ENCODE measurements around the gene HOOK1.
"Not testable (repeated sequence)": the region's sequence is repeated elsewhere in the genome, so short reads cannot be mapped to it uniquely, and the experiment has no call there.

The HOOK1 gene

DNA sequence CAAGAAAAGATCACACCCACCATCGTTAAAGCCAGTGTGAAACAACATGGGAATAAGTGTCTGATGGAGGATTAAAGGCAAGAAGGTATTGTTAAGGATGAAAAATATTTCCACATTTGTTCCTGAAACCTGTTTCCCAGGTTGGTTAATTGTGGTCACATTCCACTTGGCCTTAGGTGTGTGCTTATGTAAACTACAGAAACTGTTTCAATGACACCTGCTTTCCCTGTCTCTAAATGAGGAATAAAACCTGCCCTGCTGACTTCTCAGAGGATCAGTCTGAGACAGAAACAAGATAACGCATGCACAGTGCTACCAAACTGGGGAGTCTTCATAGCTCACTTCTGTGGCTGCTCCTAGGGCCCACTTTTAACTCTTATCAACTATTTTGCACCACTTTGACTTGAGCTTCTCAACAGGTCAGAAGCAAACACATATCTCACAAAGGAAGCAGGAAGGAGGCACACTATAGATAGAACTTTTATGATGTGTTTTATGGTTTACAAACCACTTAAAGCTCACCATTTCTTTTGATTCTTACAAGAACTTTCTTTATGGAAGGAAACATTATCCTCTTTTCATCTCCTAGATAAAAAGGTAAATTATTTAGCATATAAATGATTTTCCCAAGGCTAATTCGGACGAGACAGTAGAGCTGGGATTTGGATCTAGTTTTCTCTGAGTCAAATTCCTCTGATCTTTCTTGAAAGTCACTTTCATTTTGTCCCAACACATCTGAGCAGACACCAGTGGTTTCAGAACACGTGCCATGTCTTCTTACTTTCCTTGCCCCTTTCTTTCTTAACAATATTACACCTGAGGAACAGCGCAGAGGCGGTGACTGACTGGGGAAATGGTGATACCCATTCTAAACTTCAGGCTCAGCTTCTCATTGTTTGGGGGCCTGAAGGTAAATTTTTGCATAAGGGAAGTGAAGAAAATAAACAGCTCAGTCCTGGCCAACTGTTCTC lies 78.4 kb downstream of the HOOK1 start:
- no peak overlapping the region for H3K27ac ChIP-seq (ENCODE audit: low read depth, low read length)
- no peaks in the 10 kb centered on the region for H3K27me3 ChIP-seq (ENCODE audit: insufficient read depth, low read length)
- H3K36me3 ChIP-seq (ENCODE audit: insufficient read depth, low read length), result no peaks in the 10 kb centered on the region
- H3K9ac ChIP-seq (ENCODE audit: low read depth, low read length), result no peak overlapping the region
- H3K9me3 ChIP-seq (ENCODE audit: insufficient read depth, low read depth, low read length), result peaks cover 14% of the 10 kb centered on the region; the same call in 1 of the 2 replicates
- 91% methylated on average over 7 of the region's 7 CpGs for WGBS
- no peak overlapping the region for H3K4me3 ChIP-seq (ENCODE audit: low read length)
- H3K4me1 ChIP-seq (ENCODE audit: insufficient read depth, low read length), result no peaks in the 10 kb centered on the region

DNA sequence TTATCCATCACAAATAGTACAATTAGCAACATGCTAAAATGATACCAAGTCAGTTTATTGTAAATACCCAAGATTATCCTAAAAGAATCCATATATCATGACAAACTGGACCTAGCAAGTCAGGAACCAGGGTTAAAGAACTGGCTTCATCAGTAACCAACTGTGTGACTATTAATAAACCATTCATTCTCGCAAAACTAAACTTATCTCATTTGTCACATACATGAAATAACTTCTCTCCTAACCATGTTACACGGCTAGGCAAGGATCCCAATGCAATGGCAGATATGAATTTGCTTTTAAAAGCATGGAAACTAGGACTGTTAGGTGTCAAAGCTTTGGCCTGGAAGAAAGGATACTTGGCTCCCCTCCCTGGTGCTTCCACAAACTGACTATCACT lies 82.4 kb downstream of the HOOK1 start:
- H3K27ac ChIP-seq (ENCODE audit: low read depth, low read length), result no peak overlapping the region
- no peak overlapping the region for H3K4me3 ChIP-seq (ENCODE audit: low read length)
- WGBS, result 90% methylated on average over 2 of the region's 2 CpGs

DNA sequence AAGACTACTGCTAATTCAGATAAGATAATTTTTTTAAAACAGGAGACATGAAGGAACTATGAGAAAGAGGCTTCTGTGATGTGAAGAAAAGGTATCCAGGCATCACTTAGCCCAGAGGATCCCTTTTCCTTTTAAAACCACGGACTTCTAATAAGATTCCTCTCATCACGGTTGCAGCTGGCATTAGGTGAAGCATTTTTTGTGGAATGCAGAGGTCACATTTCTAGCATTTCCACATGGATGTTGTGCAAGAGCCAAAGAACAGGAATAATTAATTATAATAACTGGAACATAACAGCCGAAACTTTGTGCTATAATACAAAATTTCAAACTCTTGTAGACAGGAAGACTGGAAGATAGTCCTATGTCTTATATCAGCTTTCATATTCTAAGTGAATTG lies 84.2 kb downstream of the HOOK1 start:
- Histone ChIP-seq H3K9ac (ENCODE audit: low read depth, low read length) (no peak overlapping the region), H3K4me1 (ENCODE audit: insufficient read depth, low read length) (no peaks in the 10 kb centered on the region), H3K27ac (ENCODE audit: low read depth, low read length) (no peak overlapping the region), H3K4me3 (ENCODE audit: low read length) (no peak overlapping the region), H3K27me3 (ENCODE audit: insufficient read depth, low read length) (no peaks in the 10 kb centered on the region), H3K9me3 (ENCODE audit: insufficient read depth, low read depth, low read length) (no peaks in the 10 kb centered on the region), H3K36me3 (ENCODE audit: insufficient read depth, low read length) (no peaks in the 10 kb centered on the region)
- whole genome bisulfite sequencing, result 95% methylated on average over 3 of the region's 3 CpGs

More for the DNA sequence above, 82.4 kb downstream of the HOOK1 start:
- Histone ChIP-seq H3K9me3 (ENCODE audit: insufficient read depth, low read depth, low read length) (no peaks in the 10 kb centered on the region), H3K27me3 (ENCODE audit: insufficient read depth, low read length) (no peaks in the 10 kb centered on the region), H3K36me3 (ENCODE audit: insufficient read depth, low read length) (no peaks in the 10 kb centered on the region), H3K4me1 (ENCODE audit: insufficient read depth, low read length) (no peaks in the 10 kb centered on the region), H3K9ac (ENCODE audit: low read depth, low read length) (no peak overlapping the region)

DNA sequence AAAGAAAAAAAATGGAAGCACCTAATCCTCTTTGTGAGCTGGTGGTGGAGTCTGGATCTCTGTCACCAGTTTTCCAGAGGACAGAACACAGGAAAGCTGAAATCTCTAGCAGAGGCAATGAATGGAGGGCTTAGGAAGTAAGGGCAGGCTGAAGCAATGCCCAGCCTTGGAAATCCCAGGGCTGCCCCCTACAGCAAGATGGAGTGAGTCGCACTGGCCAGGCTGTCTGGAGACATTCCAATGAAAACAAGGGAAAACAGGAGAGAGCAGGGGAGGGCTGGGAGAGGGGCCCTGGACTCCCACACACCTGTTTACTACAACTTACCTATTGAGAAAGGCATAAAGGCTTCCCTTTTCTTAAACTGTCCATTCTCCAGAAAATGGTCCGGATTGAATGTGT lies 85.9 kb downstream of the HOOK1 start:
- no peak overlapping the region for H3K4me3 ChIP-seq (ENCODE audit: low read length)
- WGBS, result 79% methylated on average over 2 of the region's 2 CpGs
- no peaks in the 10 kb centered on the region for H3K27me3 ChIP-seq (ENCODE audit: insufficient read depth, low read length)
- no peak overlapping the region for H3K9ac ChIP-seq (ENCODE audit: low read depth, low read length)
- H3K36me3 ChIP-seq (ENCODE audit: insufficient read depth, low read length), result no peaks in the 10 kb centered on the region
- H3K9me3 ChIP-seq (ENCODE audit: insufficient read depth, low read depth, low read length), result no peaks in the 10 kb centered on the region
- no peaks in the 10 kb centered on the region for H3K4me1 ChIP-seq (ENCODE audit: insufficient read depth, low read length)
- H3K27ac ChIP-seq (ENCODE audit: low read depth, low read length), result no peak overlapping the region

DNA sequence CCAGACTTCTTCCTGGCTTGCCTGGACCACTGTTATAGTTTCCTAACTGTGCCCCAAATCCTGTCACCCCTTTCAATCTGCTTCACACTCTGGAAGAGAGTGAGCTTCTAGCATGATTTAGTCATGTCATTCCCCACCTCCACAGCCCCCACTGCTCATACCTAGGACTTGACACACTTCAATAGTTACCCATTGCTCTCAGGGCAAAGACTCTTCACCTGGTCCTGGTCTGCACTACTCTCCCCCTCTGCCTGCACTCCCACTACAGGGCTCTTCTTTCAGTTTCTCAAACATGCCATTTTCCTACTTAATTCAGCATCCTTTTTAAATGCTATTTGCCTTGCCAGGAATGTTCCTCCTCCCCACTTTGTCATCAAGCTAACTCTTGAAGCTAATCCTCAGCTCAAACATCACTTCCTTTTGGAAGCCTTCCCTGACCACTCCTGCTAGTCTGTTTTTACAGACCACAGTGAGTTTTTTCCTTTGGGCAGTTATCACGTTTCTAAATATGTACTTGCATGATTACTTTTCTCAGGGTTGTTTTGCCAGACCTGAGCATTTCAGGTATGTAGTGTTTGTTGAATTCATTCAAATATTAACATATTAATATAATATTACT lies 87.1 kb downstream of the HOOK1 start:
- Histone ChIP-seq H3K36me3 (ENCODE audit: insufficient read depth, low read length) (no peaks in the 10 kb centered on the region), H3K27me3 (ENCODE audit: insufficient read depth, low read length) (no peaks in the 10 kb centered on the region), H3K4me1 (ENCODE audit: insufficient read depth, low read length) (no peaks in the 10 kb centered on the region), H3K27ac (ENCODE audit: low read depth, low read length) (no peak overlapping the region), H3K4me3 (ENCODE audit: low read length) (no peak overlapping the region), H3K9ac (ENCODE audit: low read depth, low read length) (no peak overlapping the region), H3K9me3 (ENCODE audit: insufficient read depth, low read depth, low read length) (no peaks in the 10 kb centered on the region)
- 78% methylated on average over 1 of the region's 1 CpG for WGBS

DNA sequence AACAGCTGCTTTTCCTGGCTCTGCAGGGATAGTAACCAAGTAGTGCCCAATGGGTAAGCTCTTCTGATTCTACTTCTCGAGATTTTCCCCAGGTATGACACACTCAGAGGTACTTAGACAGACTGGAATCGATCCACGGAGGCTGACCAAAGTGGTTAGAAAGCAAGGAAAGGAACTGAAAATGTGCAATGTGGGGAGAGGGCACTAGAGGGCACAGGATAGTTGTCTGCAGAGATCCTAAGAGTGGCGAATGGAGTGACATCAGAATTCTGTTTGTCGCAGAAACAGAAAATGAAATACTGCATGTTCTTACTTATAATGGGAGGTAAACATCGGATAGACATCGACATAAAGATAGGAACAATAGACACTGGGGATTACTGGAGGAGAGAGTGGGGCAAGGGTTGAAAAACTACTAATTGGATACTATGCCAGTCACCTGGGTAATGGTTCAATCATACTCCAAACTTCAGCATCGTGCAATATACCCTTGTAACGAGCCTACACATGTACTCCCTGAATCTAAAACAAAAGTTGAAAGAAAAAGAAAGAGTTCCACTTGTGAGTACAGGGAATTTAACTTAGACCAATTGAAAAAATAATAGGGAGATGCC lies 88.5 kb downstream of the HOOK1 start:
- no peak overlapping the region for H3K4me3 ChIP-seq (ENCODE audit: low read length)
- no peaks in the 10 kb centered on the region for H3K9me3 ChIP-seq (ENCODE audit: insufficient read depth, low read depth, low read length)
- no peaks in the 10 kb centered on the region for H3K27me3 ChIP-seq (ENCODE audit: insufficient read depth, low read length)
- no peaks in the 10 kb centered on the region for H3K36me3 ChIP-seq (ENCODE audit: insufficient read depth, low read length)
- no peaks in the 10 kb centered on the region for H3K4me1 ChIP-seq (ENCODE audit: insufficient read depth, low read length)
- no peak overlapping the region for H3K9ac ChIP-seq (ENCODE audit: low read depth, low read length)
- WGBS, result 69% methylated on average over 8 of the region's 9 CpGs
- H3K27ac ChIP-seq (ENCODE audit: low read depth, low read length), result no peak overlapping the region

DNA sequence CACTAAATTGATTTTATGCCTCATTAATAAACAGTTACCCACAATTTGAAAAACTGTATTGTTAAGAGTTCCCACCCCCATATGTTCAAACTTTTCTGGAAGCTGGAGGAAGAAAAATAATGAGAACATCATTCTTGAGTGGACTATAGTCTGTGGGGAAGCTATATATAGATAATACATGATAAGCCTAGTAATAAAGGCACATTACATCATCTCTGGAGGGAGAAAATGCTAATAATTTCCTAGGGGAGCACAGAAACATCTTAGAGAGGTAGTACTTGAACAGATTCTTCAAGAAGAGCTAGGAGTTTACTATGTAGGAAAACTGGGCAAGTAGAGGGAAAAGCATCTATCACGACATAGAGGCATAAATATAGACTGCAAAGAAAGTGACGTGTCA lies 92.2 kb downstream of the HOOK1 start:
- WGBS, result 94% methylated on average over 2 of the region's 2 CpGs
- Histone ChIP-seq H3K27ac (ENCODE audit: low read depth, low read length) (no peak overlapping the region), H3K27me3 (ENCODE audit: insufficient read depth, low read length) (no peaks in the 10 kb centered on the region), H3K9me3 (ENCODE audit: insufficient read depth, low read depth, low read length) (no peaks in the 10 kb centered on the region), H3K4me1 (ENCODE audit: insufficient read depth, low read length) (no peaks in the 10 kb centered on the region), H3K36me3 (ENCODE audit: insufficient read depth, low read length) (no peaks in the 10 kb centered on the region), H3K4me3 (ENCODE audit: low read length) (no peak overlapping the region), H3K9ac (ENCODE audit: low read depth, low read length) (no peak overlapping the region)

DNA sequence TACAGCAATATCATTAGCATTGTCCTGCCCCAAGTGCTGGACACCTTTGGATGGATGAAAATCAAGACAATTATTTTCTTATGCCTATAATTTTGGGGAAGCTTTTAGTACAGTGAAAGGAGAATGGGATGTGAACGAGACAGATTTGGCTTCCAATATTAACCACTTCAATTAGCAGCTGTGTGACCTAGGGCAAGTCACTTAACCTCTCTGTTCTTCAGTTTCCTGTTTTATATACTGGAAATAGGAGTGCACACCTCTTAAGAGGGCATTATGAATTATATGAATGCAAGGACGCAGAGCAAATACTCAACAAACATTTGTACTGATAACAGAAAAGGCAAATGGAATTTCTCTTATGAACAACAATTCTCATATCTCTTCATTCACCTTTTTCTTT lies 93.3 kb downstream of the HOOK1 start:
- Histone ChIP-seq H3K27me3 (ENCODE audit: insufficient read depth, low read length) (no peaks in the 10 kb centered on the region), H3K4me3 (ENCODE audit: low read length) (no peak overlapping the region), H3K36me3 (ENCODE audit: insufficient read depth, low read length) (no peaks in the 10 kb centered on the region), H3K27ac (ENCODE audit: low read depth, low read length) (no peak overlapping the region), H3K9ac (ENCODE audit: low read depth, low read length) (no peak overlapping the region), H3K9me3 (ENCODE audit: insufficient read depth, low read depth, low read length) (no peaks in the 10 kb centered on the region), H3K4me1 (ENCODE audit: insufficient read depth, low read length) (no peaks in the 10 kb centered on the region)
- WGBS, result 100% methylated on average over 1 of the region's 2 CpGs

DNA sequence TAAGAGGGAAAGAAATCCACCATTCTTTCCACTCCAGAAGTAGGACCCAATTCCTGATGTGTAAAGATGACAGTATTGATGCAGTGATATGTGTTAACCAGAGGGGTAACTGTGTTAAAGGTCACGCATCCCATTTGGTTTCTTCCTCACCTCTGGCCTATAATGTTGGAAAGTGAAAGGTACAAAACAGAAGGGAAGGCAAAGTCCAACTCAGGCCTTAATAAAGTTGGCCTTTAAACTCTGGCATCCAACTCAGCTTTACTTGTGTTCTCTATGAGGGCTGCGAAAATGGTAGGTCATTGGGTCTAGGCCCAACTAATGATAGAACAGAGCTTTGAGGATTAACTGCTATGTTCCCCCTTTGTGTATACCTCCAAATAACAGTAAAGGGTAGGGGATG lies 93.9 kb downstream of the HOOK1 start:
- no peak overlapping the region for H3K4me3 ChIP-seq (ENCODE audit: low read length)
- no peak overlapping the region for H3K9ac ChIP-seq (ENCODE audit: low read depth, low read length)
- H3K36me3 ChIP-seq (ENCODE audit: insufficient read depth, low read length), result no peaks in the 10 kb centered on the region
- no peaks in the 10 kb centered on the region for H3K9me3 ChIP-seq (ENCODE audit: insufficient read depth, low read depth, low read length)
- H3K27me3 ChIP-seq (ENCODE audit: insufficient read depth, low read length), result no peaks in the 10 kb centered on the region
- WGBS, result 92% methylated on average over 2 of the region's 2 CpGs
- no peaks in the 10 kb centered on the region for H3K4me1 ChIP-seq (ENCODE audit: insufficient read depth, low read length)
- H3K27ac ChIP-seq (ENCODE audit: low read depth, low read length), result no peak overlapping the region

DNA sequence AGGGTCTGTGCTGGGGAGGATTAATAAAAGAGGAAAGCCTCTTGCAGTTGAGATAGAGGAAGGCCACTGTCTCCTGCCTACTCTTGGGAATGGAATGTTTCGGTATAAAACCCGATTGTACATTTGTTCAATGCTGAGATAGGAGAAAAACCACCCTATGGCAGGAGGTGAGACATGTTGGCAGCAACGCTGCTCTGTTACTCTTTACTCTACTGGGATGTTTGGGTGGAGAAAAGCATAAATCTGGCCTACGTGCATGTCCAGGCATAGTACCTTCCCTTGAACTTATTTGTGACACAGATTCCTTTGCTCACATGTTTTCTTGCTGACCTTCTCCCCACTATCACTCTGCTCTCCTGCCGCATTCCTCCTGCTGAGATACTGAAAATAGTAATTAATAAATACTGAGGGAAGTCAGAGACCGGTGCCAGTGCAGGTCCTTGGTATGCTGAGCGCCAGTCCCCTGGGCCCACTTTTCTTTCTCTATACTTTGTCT lies 100.1 kb downstream of the HOOK1 start:
- H3K9ac ChIP-seq (ENCODE audit: low read depth, low read length); H3K36me3 ChIP-seq (ENCODE audit: insufficient read depth, low read length); H3K9me3 ChIP-seq (ENCODE audit: insufficient read depth, low read depth, low read length); H3K27ac ChIP-seq (ENCODE audit: low read depth, low read length); H3K4me3 ChIP-seq (ENCODE audit: low read length); H3K4me1 ChIP-seq (ENCODE audit: insufficient read depth, low read length); H3K27me3 ChIP-seq (ENCODE audit: insufficient read depth, low read length): not testable (repeated sequence)
- WGBS, result 90% methylated on average over 6 of the region's 7 CpGs

DNA sequence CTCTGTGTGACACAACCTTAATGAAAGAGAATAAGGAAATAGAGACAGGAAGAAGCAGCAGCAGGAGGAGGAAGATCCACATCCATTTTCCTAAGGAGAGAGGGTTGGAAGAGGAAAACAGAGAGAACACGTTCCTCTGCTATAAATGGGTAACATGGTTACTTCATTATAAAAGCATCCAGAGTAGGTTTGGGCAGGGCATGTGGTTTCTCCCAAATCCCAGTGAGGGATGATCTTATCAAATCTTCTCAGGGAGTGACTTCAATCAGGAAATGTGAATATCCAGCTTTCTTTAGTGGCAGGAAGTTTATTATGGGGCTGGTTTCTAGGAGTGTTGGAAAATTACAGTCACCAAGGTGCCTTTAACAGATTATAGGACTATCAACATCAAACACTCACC lies 100.8 kb downstream of the HOOK1 start:
- Histone ChIP-seq H3K36me3 (ENCODE audit: insufficient read depth, low read length) (no peaks in the 10 kb centered on the region), H3K4me3 (ENCODE audit: low read length) (no peak overlapping the region), H3K9ac (ENCODE audit: low read depth, low read length) (no peak overlapping the region), H3K27ac (ENCODE audit: low read depth, low read length) (no peak overlapping the region), H3K9me3 (ENCODE audit: insufficient read depth, low read depth, low read length) (no peaks in the 10 kb centered on the region), H3K4me1 (ENCODE audit: insufficient read depth, low read length) (no peaks in the 10 kb centered on the region), H3K27me3 (ENCODE audit: insufficient read depth, low read length) (no peaks in the 10 kb centered on the region)
- WGBS, result 90% methylated on average over 1 of the region's 1 CpG

All from HUES64 (cell line).